HG03025 (cell line): Measurements from ENCODE around the gene TCIRG1.

Experiments
- ATAC-seq: cut with Tn5 transposase; IDR thresholded peaks from one replicate; pipeline ENCODE4 v1.9.1; 2021; ENCODE audit warnings: mild to moderate bottlenecking, moderate library complexity; ENCODE audit not compliant: unreplicated experiment, low FRiP score

The TCIRG1 gene

DNA sequence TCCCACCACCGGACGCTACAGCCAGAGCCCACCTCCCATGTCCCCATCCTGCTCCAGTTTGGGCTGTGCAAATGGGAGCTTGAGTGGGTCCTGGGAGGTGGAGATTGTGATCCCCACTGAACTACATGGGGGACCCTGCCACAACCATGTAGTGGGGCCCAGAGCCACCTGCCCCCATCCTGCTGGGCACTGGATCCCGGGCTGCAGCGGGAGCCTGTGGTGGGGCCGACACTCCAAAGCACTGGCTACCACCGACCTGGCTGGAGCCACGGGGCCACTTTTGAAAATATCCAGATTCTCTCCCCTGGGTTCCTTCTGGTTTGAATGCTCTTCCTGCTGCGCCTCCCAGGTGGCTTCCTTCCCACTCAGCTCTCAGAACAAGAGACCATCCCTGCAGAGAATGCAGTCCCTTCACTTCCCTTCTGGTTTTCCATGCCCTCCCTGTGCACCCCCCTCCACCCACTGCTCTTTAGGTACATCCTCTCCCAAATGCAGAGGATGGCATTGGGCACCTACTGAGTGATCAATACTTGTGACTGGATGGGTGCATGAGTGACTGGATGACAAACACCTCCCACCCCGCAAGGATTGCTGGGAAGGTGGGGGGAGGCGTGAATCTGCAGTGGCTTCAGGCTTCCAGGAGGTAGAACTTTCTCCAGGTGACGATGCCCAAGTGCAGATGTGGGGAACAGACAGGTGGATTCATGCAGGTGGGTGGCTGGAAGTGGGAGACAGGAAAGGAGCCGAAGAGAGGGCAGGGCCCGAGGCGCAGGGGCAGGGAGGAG lies 34.1 kb upstream of the TCIRG1 start:
- ATAC-seq = no peak

DNA sequence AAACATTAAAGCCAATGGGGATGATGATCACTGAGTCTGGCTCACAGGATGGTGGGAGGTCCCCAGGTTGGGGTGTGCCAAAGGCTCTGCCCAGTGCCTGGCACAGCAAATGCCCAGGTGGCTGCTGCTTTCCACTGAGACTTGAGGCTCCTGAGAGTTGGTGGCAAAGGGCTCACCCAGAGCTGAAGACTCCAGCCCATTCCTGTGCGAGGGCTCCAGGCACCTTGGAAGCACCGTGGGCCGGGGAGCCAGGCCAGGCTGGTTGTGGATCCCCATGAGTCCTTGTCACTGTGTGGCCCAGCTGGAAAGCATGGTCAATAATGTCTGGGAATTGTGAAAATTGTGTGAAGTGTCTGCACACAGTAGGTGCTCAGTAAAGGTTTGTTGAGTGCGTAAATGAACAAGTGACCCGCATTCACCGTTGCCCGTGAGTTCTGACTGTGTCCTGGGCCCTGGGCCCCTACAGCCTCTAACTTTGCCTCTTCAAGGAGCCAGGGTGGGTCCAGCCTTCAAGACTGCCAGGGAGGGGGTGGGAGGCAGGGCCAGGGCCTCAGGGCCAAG lies 32.1 kb upstream of the TCIRG1 start:
- no peak for ATAC-seq

DNA sequence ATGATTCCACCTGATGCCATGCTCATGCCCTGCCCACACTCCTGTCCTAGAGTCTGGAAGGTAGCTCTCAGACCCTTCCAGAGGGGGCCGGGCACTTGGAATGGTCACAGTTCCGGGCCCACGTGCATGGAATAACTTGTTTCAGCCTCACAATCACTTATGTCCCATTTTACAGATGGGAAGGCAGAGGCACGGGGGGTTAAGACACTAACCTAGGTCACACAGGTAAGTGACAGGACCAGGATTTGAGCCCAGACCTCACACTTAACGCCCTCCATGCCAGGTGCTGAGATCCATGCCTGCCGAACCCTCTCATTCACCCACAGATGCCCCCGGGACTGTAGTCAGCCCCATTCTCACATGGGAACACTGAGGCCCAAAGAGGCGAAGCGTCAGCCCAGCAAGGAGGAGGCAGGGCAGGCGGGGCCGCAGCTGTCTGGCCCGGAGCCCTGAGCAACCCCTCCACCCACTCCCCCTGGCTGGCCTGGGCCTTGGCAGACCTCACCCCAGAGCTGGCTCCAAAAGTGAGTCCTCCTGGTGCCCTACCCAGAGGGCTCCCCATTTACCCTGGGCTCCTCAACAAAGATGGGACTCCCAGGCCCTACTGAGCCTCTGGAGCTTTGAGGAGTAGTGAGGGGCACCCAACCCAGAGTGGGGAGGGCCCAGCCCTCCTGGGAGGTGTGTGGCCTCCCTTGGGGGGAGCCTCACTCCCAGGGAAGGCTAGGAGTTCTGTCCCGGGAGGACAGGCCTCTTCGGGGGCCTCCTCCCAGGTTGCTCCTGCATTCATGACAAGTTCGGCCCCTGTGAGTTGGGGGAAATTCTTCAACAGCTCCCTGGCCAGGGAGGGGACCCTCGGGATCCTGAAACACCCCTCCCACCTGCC lies 31.1 kb upstream of the TCIRG1 start:
- no peak for ATAC-seq

- no peak for ATAC-seq
Measured at GRCh38 chr11:68008381-68009337, 30.2 kb upstream of the TCIRG1 start.

GRCh38 chr11:68009391-68010089 lies 29.3 kb upstream of the TCIRG1 start:
- no peak for ATAC-seq

DNA sequence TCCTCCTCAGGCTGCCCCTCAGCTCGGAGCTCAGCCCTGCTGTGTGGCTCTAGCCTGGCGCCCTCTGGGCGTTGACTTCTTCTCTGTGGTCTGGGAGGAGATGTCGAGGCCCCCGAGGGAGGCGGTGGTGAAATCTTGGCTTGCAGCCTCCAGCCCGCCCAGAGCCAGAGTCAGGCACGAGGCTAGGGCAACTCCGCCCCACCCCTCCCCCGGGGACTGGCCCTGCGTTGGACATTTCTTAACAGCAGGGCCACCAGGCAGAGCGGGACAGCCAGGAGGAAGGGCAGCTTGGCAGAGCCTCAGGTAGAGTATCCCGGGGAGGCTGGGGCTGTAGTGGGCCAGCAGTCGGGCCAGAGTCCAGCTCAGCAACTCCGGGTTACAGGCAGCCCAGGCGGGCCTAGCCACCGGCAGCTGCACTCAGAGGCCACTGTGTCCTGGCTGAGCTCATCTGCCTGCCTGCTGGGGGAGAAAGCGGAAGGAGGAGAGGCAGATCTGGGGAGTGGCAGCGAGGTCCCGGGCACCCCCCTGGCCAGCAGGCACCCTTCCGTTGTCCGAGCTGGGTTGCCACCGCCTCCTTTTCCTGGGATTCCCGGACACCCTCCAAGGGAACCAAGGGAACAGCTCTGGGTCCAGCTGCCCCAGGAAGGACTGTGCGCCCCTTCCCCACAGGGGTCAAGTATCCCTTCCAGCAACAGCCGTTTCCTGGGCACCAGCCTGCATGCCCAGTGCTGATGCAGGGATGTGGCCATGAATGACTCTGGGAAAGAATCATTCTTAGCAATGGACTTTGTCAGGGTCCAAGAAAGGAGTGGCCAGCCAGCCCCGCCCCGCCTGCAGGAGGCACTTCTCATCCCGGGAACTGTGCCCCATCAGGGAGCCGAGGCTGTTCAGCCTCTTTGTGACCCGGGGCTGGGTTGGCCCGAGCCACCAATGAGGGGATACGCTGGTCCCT lies 28.5 kb upstream of the TCIRG1 start, which contains the start of gene ALDH3B1:
TSS of gene ALDH3B1 (plus strand) at position 238 of the 952 bp plus-strand sequence. CDS start 4,971 bp downstream, outside the sequence.
- ATAC-seq = no peak

- ATAC-seq = no peak
Measured at GRCh38 chr11:68011051-68011943, 27.5 kb upstream of the TCIRG1 start.

DNA sequence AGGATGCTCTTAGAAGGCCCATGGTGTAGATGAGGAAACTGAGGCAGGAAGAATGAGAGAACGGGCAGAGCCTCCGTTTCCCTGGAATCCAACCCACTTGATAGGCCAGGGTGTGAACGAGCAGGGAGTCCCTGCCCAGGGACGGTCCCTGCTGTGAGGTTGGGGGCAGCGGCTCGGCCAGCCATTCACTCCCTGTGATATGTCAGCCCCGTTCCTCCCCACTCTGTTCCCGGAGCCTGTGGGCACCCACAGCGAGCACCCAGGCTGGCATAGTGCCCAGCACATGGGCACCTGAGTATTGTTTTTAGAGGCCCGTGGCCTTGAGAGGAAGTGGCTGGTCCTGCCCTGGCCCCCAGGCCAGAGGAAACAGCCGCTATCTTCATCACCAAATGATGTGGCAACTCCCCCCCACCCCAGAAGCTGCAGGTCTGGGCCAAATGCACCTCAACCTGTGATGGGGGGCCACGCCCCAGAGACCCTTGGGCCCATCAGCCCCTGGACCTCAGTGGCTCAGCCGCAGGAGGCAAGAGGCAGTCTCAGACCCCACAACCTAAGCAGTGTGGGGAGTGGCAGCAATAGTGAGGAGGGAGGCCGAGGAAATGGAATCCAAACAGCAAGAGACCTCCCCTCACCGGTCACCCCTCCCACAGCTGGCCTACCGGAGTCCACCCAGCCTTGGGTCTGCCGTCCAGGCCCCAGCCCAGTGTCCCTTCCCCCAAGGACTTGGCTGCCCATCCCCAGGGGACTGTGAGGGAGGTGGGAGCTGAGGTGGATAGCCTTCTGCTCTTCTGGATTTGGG lies 26.6 kb upstream of the TCIRG1 start:
- no peak for ATAC-seq

- ATAC-seq = no peak
Measured at GRCh38 chr11:68012843-68013610, 25.8 kb upstream of the TCIRG1 start.

DNA sequence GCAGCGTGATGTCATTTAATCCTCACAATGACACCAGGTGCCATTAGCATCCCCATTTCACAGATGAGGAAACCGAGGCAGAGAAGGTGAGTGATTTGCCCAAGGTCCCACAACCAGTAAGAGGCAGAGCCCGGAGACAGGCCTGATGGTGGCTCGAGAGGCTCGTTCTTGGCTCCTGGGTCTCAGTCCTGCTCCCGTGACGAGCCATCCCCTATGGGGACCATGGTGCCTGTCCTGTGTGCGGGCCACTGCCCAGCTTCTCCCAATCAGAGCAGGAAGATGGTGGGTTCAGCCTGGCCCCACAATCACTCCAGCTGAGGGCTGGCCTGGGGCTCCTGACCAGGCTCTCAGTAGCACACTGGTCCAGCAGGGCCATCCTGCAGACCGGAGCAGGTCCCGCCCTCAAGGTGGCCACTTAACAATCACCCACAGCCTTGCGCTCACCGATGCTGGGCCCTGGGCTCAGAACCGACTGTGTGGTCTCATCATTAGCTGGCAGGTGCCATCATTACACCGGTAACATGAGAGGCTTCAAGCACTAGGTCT lies 25.1 kb upstream of the TCIRG1 start:
- ATAC-seq = no peak

DNA sequence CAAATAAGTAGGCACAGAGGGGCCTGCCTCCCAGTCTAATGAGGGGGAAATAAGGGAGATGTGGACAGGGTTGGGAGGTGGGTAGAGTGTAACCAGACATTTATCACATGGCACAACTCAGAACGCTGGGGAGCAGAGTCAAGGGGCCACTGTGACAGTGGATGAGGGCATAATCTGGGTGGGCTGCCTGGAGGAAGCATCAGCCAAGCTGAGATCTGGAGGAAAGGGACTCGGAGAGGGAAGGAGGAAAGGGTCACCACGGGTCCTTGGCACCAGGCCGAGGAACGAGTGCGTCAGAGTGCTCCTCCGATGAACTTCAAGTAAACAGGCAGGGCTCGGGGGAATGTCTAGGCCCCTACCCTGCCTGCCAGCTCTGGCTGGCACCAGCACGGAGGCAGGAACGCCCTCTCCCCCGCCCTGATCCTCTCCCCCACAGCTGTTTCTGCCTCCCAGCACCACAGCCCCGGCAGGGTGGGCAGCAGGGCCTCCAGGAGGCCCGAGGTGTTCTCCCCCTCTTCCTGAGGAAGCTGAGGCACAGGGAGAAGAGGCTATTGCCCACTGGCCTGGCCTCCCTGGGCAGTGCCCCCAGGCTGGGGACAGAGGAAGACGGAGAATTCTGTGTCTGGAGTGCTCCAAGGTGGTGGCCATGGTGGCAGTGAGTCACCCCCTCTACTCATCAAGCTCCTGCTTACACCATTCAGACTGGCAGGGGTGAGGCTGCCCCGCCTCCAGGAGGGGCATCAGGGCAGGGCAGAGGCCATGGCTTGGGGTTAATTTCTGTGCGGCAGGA lies 24.5 kb upstream of the TCIRG1 start:
- no peak for ATAC-seq

- ATAC-seq = no peak
Measured at GRCh38 chr11:68014947-68015447, 23.8 kb upstream of the TCIRG1 start.

DNA sequence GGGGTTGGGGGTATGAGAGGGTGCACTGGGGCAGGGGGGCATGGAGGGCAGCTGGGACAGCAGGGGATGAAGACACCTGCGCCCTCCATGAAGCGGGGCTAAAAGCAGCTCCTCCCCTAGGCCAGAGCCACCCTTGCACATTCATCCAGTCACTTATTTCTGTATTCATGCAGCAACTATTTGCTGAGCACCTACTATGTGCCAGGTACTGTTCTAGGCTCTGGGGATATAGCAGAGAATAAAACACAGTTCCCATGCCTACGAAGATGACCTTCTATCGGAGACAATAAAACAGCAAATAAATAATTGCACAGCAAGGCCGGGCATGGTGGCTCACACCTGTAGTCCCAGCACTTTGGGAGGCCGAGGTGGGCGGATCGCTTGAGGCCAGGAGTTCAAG lies 23.4 kb upstream of the TCIRG1 start:
- no peak for ATAC-seq

- ATAC-seq = no peak
Measured at GRCh38 chr11:68016161-68016903, 22.5 kb upstream of the TCIRG1 start.
